ENCODE measurements around the gene PLA2G2D. TPM values are rescaled to one million over a fixed set of nuclear protein-coding genes. Genes with fewer than 3 reads are reported as not detected.

PLA2G2D gene
- total RNA-seq, 1 donor from 2014 or later, result not detected

DNA sequence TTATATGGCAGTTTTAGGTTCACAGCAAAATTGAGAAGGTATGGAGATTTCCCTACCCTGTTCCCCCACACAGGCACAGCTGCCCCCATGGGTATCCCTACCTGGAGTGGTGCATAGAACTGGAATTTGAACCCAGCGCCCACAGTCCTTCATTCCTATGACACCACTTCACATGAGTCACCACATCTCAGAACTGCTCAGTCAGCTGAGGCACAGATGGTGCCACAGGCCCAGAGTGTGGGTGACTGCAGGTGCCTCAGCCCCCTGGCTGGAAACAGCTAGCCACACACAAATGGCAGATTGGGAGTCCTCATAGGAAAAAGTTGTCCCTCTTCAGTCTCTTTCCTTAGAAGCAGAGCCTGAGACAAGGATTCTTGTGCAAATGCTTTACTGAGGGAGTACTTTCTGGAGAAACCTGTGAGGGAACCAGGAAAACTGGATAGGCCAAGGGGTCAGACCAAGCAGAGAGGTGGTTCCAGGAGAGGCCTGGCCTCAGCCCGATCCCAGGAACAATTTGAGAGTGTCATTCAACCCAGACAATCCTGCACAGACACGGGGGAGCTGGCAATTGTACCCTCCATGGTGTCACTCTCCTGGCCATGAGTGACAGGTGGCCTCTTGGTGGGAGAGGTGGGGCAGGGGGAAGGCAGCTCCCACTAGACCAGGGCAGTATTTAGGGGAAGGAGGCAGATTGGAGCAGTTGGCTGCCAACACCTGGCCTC, 6.9 kb downstream of the PLA2G2D start:
- no peak overlapping the region for H3K4me3 Mint-ChIP-seq (ENCODE audit: low read depth)
- TF ChIP-seq, protein P1, sequence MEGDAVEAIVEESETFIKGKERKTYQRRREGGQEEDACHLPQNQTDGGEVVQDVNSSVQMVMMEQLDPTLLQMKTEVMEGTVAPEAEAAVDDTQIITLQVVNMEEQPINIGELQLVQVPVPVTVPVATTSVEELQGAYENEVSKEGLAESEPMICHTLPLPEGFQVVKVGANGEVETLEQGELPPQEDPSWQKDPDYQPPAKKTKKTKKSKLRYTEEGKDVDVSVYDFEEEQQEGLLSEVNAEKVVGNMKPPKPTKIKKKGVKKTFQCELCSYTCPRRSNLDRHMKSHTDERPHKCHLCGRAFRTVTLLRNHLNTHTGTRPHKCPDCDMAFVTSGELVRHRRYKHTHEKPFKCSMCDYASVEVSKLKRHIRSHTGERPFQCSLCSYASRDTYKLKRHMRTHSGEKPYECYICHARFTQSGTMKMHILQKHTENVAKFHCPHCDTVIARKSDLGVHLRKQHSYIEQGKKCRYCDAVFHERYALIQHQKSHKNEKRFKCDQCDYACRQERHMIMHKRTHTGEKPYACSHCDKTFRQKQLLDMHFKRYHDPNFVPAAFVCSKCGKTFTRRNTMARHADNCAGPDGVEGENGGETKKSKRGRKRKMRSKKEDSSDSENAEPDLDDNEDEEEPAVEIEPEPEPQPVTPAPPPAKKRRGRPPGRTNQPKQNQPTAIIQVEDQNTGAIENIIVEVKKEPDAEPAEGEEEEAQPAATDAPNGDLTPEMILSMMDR (IDR thresholded peaks at IDR 0.05; ENCODE audit: unreplicated experiment), result no peak
- H3K27ac Mint-ChIP-seq, result no peak overlapping the region
- H3K9me3 Mint-ChIP-seq (ENCODE audit: low read depth), result no peaks in the 10 kb centered on the region
- no peak for DNase-seq (ENCODE audit: low spot score, unreplicated experiment)
- no peaks in the 10 kb centered on the region for H3K36me3 Mint-ChIP-seq (ENCODE audit: insufficient read depth)
- peaks cover 39% of the 10 kb centered on the region for H3K27me3 Mint-ChIP-seq
- H3K4me1 Mint-ChIP-seq (ENCODE audit: low read depth), result peaks cover 12% of the 10 kb centered on the region

GRCh38 chr1:20111452-20111851, 7.9 kb downstream of the PLA2G2D start:
- Mint-ChIP-seq H3K27me3 (peaks cover 43% of the 10 kb centered on the region), H3K27ac (no peak overlapping the region), H3K36me3 (ENCODE audit: insufficient read depth) (no peaks in the 10 kb centered on the region), H3K4me3 (ENCODE audit: low read depth) (no peak overlapping the region), H3K9me3 (ENCODE audit: low read depth) (no peaks in the 10 kb centered on the region), H3K4me1 (ENCODE audit: low read depth) (peaks cover 12% of the 10 kb centered on the region)
- DNase-seq (ENCODE audit: low spot score, unreplicated experiment), result no peak
- TF ChIP-seq, protein P1 (IDR thresholded peaks at IDR 0.05; ENCODE audit: unreplicated experiment), result no peak

DNA sequence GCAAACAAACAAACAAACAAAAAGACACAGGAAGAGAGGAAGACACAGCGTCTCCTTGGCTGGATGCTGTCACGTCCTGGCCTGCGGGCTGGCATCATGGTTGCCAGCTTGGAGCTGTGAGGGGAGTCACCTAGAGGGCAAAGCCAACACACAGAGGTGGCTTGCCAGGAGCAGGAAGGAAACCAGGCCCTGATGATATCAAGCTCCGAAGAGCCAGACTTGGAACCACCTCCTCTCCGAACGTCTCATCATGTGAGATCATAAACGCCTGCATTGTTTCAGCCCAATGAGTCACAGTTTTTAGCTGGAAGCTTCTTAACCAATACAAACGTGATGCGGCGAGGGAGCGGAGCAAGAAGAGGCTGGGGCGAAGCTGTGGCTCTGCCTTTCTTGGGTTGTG, 8.7 kb downstream of the PLA2G2D start:
- TF ChIP-seq, protein P1 (IDR thresholded peaks at IDR 0.05; ENCODE audit: unreplicated experiment), result no peak
- no peak overlapping the region for H3K27ac Mint-ChIP-seq
- no peaks in the 10 kb centered on the region for H3K36me3 Mint-ChIP-seq (ENCODE audit: insufficient read depth)

DNA sequence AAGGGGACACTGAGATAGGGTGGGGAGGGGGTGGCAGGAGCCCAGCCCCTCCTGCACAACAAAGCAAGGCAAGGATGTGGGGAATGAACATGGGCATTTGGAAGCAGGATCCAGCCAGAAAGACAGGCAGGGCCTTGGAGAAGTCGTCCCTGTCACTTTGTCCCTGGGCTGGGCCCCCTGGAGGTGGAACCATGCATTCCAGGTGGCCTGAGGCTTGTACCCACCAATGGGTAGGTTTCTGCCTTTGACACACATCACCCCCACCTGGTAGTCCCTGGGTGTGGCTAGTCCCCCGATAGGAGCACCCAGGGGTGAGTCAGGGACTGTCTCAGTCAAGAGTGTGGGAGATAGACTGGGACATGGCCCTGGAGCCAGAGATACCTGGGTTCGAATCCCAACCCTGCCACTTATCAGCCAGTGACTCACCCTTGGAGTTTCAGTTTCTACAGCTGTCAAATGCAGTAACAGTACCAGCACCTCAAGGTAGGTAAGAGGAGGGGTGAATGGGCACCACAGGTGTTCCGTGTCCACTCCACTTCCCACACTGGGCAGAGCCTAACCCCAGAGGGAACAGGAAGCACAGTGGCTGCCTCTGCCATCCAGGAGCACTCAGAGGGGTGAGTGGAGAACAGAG, 10.0 kb downstream of the PLA2G2D start:
- Mint-ChIP-seq H3K9me3 (ENCODE audit: low read depth) (no peaks in the 10 kb centered on the region), H3K27ac (no peak overlapping the region), H3K4me1 (ENCODE audit: low read depth) (peaks cover 11% of the 10 kb centered on the region), H3K4me3 (ENCODE audit: low read depth) (no peak overlapping the region), H3K27me3 (peaks cover 39% of the 10 kb centered on the region), H3K36me3 (ENCODE audit: insufficient read depth) (no peaks in the 10 kb centered on the region)
- DNase-seq (ENCODE audit: low spot score, unreplicated experiment), result no peak
- TF ChIP-seq, protein P1 (IDR thresholded peaks at IDR 0.05; ENCODE audit: unreplicated experiment), result peak; percentile 10

More for the DNA sequence above, 8.7 kb downstream of the PLA2G2D start:
- Mint-ChIP-seq H3K4me3 (ENCODE audit: low read depth) (no peak overlapping the region), H3K4me1 (ENCODE audit: low read depth) (peaks cover 12% of the 10 kb centered on the region), H3K27me3 (peaks cover 40% of the 10 kb centered on the region), H3K9me3 (ENCODE audit: low read depth) (no peaks in the 10 kb centered on the region)
- DNase-seq (ENCODE audit: low spot score, unreplicated experiment), result no peak

- Mint-ChIP-seq H3K4me1 (ENCODE audit: low read depth) (peaks cover 9% of the 10 kb centered on the region), H3K9me3 (ENCODE audit: low read depth) (no peaks in the 10 kb centered on the region), H3K27ac (no peak overlapping the region), H3K4me3 (ENCODE audit: low read depth) (no peak overlapping the region), H3K36me3 (ENCODE audit: insufficient read depth) (no peaks in the 10 kb centered on the region), H3K27me3 (peaks cover 33% of the 10 kb centered on the region)
- no peak for DNase-seq (ENCODE audit: low spot score, unreplicated experiment)
- TF ChIP-seq, protein P1 (IDR thresholded peaks at IDR 0.05; ENCODE audit: unreplicated experiment), result no peak
Observed at GRCh38 chr1:20108366-20109123, 10.8 kb downstream of the PLA2G2D start.

All from progenitor cell of endocrine pancreas (in vitro differentiated cells).